ENCODE data around the gene GP2.
"Not testable (repeated sequence)": the region's sequence is repeated elsewhere in the genome, so short reads cannot be mapped to it uniquely, and the experiment has no call there.

The GP2 gene

DNA sequence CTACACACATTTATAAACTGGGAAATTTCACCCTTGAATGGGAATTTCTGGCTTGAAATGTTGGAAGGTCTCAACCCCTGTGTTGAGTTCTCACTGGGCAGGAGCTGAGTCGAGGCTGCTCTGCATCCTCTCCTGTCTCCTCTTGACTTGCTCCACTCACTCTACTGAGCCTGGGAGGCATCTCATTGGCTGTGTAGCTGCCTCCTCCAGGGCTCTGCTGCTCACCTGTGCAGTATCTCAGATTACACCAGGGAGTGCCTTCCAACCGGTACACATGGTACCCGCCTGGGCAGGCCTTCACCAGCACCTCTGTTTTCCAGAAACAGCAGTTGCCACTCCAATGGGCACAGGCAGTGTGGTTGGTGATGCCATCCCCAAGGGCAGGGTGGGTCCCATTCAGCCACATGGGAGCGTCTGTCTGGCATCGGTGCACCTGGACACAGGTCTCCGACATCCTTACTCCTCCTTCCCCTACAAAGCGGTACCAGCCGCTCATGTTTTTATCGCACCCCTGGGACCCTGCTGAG is 3.7 kb downstream of the GP2 start:
- no peak for DNase-seq

DNA sequence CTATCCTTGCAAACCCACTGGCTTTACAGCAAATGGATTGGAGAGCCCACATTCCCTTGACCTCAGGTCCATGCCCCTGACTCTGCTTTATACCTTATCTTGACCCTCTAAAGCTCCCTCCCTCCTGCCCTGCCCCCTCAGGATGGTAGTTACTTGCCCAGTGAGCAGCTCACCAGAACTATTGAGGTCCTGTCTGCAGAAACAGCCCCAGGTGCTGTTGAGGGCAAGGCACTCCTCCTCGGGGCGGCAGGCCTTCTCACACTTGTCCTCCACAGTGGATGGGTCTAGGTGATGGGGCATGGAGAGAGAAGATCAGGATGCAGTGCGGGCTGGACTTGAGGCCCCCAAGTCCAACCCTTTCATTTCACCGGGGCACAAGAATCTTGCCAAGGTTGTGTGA is 4.6 kb downstream of the GP2 start:
- DNase-seq, result no peak

DNA sequence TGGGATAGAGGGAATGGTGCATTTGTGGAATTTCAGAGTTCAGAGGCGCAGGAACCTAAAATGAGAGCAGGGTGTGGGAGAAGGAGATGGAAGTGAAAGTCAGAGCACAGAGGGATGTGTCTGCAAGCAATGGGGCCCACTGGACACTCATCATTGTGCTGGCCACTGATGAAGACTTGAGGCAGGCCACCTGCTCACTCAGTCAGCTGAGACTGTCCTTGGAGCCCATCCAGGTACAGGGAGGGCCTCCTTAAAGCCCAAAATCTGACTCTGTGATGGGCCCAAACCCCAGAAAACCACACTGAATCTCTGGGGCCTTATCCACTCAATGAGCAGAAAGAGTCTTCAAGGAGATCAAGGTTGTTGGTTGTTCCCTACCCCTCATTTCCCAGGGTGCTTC is 5.6 kb downstream of the GP2 start:
- DNase-seq, result no peak

DNA sequence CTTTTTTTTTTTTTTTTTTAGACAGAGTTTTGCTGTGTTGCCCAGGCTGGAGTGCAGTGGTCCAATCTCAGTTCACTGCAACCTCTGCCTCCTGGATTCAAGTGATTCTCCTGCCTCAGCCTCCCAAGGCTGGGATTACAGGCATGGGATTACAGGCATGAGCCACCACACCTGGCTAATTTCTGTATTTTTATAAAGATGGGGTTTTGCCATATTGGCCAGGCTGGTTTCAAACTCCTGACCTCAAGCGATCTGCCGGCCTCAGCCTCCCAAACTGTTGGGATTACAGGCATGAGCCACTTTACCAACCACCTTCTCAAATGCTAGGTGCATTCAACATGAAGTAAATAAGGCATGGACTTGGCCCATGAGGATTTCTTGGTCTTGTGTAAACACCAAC is 6.3 kb downstream of the GP2 start:
- not testable (repeated sequence) for DNase-seq

DNA sequence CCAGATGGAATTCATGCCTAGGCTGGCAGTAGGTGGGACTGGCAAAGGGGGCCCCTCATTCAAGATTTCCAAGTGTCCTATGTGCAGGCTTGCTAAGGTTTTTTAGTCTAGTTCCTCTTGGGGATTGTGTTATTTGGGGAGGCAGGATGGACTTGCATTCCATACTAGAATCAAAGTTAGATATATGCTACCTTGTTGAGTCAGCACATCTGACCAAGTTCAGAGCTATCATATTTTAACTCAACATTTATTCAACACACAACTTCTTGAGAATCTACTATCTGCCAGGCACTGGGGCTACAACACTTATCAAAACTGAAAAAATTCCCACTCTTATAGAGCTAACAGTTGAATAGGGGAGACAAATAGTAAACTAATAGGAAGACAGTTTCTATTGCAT is 6.7 kb downstream of the GP2 start:
- DNase-seq, result no peak

DNA sequence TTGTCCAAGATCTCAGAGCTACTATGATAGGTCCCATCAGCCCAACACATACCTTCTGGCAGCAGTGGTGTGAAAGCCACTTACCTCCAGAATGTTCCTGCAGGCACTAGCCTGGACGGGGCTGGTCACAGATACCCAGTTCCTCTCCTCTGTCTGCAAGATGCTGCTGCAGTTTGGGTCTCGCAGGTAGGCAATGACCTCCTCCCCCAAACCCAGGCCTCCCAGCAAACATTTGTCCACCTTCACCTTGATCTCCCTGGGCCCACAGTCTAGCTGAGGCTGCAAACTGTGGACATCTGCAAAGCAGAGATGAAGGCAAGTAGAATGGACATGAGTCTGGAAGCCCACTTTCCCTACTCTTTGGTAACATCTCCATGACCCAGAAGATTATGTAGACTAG is 7.1 kb downstream of the GP2 start:
- DNase-seq, result no peak

DNA sequence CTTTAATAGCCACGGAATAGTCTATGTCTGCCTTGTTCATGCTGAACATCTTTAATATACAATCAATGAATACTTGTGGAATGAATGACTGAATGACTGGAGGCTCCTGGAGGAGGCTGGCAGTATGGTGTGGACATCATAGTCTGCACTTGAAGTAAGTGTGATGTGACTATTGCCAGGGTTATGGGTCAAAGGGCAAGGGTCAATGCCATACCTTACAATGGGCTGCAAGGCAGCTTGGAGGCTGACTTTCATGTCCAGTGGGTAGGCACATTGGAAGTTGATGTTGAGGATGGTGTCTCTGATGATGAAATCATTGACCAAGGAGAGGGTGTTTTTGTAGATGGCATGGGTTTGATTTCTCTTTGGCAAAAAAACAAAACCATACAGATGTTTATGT is 7.9 kb downstream of the GP2 start:
- DNase-seq, result no peak

DNA sequence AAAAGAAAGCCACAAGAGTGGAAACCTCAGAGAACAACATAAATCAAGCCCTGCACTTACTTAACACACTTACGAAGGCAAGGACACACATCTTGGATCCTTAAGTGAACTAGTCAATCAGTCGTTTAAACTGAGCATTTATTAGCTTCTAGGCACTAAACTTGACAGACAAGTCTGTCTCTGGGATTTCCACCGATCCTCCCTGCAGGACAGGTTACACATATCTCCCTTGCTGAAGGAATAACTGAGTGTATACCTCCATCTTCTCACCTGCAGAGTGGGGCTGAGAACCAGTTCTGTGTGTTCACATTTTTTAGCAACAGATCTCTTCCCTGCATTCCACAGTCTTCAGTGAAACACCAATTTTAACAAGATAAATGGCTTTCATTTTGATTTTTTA is 8.9 kb downstream of the GP2 start:
- no peak for DNase-seq

DNA sequence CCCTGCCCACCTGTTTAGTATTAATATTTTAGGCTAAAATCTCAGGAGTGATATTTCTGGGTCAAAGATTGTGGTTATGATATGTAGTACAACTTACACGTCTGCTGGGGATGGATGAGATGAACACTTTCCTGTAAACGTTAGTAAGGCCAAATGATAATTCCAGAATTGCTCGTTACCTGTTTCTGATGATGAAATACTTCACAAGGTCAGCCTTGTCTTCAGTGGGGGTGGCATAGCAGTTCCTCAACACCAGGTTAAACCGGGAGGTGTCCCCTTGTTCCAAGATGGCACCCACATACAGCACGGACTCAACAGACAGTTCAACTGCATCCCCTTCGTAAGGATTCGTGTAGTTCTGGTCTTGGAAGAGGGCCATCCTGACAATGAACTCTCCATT is 9.3 kb downstream of the GP2 start:
- DNase-seq, result no peak

DNA sequence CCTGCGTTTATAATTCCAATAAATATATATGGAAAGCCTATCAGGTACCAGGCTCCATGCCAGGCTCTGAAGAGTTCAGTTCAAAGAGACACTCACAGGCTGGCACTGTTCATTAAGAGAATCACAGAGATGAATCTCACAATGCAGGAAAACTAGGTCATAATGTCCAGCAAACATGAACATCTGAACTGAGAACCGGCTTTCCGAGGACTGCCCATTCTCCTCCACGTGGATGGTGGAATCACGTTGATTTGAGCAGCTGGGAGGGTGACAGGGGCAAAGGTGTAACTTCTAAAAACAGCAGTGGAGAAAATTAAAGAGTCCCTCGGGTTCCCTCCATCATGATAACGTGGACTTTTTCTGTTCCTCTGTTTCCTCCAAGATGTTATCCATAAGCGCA is 10.2 kb downstream of the GP2 start:
- no peak for DNase-seq

DNA sequence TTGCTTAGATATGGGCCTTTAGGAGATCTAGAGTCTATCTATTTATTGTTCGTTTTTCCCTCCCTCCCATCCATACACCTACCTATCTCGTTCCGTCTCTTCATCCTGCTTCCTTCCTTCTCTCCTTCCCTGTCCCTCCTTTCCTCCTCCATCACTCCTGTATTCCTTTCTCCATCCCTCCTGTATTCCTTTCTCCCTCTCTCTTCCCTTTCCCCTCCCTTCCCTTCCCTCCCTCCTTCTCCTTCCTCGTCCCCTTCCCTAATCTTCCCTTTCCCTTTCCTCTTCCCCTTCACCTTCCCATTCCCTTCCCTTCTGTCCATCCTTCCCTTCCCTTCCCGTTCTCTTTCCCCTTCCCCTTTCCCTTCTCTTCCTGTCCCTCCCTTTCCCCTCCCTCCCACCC is 10.6 kb downstream of the GP2 start:
- DNase-seq, result no peak

DNA sequence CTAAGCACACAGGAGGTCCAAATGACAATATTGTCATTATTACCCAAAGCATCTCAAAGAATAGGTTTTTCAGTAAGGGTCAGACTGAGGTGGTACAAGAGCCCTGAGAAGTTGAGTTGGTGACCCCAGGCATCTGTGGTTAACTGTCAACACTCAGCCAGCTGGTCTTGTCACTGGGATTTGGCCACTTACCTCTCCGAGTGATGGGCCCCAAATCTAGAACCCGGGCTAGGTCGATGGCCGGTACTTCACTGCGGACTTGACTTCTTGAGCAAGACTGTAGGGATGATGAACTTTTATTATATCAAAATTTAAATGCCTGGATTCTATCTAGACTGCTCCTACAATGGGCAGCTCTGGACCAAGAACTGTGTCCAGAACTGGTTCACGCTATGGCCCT is 11.5 kb downstream of the GP2 start:
- DNase-seq, result no peak

DNA sequence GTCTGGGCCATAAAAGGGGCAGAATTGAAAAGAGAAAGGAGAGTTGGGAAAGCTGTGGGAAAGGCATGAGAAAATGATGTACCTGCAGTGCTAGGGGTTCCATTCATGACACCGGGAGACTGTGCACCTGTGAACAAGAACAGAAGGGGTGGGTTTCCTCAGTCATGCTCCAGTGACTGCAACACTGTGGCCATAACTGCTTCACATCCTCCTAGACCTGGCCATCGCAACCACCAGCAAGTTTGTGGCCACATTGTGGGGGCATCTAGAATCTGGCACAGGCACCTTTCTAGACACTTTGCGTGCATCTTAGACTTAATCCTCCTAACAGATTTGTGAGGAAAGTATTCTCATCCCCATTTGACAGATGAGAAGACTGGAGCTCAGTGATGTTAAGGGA is 12.7 kb downstream of the GP2 start:
- no peak for DNase-seq

DNA sequence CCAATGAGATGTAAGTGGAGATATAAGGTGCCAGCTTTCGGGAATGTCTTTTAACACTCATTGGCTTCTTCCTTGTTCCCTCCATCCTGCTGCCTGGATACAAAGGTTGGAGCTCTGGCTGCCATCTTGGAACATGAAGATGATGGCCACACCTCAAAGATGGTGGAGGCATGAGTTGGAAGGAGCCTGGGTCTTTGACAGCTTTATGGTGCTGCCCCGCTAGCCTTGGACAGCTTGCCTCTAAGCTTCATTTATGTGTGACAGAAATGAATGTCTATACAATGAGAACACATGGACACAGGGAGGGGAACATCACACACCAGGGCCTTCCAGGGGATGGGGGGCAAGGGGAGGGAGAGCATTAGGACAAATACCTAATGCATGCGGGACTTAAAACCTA is 13.6 kb downstream of the GP2 start:
- DNase-seq, result no peak

DNA sequence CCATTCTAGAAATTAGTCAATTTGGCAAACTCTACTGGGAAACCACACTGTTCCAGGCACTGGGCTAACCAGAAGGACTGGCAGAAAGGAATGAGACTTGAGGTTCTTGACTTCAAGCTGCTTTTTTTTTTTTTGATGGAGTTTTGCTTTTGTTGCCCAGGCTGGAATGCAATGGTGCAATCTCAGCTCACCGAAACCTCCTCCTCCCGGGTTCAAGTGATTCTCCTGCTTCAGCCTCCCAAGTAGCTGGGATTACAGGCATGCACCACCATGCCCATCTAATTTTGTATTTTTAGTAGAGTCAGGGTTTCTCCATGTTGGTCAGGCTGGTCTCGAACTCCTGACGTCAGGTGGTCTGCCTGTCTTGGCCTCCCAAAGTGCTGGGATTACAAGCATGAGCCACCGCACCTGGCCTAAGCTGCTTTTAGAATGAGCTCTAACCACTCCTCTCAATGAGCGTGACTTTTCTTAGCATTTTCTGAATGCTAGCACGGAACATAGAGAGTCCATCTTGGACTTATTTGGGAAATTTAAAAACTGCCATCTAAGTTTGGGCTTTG is 14.7 kb downstream of the GP2 start:
- DNase-seq, result not testable (repeated sequence)

DNA sequence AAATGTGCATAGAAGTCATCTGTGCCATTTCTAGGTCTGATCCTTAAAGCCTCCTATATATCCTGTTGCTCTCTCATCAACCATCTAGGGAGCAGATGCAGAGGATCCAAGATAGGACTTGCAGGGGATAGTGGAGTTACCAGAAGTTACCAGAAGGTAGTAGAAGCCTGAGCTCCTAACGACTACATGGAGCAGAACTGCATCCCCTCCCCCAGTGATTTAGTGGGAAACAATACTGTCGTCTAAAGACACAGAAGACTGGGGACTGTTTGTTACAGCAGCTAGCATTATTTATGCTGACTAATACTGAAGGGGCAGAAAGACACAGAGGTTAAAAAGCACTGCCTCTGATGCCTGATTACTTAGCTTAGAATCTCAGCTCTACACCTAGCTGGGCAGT is 15.8 kb downstream of the GP2 start:
- DNase-seq, result no peak

DNA sequence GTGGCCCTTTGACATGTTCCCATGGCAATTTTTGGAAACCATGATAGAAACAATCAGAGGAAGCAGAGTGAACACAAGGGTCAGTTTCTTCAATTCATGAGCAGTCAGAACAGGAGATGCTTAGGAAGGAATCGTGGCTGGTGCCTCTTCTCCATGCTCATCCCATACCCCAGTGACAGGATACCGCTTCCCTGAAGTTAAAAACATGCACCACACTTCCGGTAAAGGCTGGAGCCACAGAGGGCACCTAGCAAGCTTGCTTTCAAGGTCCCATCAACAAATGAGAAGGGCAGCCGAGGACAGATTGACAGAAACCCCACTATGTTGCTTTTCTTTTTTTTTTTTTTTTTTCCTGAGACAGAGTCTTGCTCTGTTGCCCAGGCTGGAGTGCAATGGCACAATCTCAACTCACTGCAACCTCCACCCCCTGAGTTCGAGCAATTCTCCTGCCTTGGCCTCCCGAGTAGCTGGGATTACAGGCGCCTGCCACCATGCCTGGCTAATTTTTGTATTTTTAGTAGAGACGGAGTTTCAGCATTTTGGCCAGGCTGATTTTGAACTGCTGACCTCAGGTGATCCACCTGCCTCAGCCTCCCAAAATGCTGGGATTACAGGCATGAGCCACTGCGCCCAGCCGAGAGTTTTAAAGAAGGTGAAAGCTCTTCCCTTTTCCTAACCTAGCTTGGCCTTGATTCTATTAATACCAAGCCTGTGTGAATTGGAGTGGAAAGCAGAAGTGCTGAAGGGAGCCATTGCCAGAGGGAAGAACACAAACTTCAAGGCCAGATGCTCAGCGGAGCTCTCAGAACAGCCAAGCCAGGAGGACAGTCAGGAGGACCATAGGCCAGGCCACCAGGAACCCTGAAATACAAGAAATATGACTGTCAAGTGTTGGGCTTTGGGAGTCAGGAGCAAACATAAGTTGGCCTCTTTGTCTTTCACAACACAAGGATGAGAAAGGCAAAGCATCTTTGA is 16.6 kb downstream of the GP2 start:
- no peak for DNase-seq

DNA sequence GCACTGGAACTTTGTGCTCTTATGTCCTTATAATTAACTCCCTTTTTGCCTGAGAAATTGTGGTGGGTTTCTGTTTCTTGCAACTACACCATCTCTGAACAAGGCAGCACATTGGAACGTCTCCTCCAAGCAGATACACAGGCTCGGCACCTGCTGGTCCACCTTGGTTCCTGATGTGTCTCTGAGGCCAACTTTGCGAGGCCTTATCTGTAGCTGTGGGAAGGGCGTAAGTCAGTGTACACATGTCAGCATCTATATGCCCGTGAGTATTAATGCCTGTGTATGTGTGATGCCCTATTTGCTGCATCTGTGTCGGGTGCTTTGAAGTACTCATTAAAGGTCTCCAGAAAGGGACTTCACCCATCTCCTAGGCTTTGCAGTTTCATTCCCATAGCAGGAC is 17.5 kb downstream of the GP2 start:
- DNase-seq, result no peak

DNA sequence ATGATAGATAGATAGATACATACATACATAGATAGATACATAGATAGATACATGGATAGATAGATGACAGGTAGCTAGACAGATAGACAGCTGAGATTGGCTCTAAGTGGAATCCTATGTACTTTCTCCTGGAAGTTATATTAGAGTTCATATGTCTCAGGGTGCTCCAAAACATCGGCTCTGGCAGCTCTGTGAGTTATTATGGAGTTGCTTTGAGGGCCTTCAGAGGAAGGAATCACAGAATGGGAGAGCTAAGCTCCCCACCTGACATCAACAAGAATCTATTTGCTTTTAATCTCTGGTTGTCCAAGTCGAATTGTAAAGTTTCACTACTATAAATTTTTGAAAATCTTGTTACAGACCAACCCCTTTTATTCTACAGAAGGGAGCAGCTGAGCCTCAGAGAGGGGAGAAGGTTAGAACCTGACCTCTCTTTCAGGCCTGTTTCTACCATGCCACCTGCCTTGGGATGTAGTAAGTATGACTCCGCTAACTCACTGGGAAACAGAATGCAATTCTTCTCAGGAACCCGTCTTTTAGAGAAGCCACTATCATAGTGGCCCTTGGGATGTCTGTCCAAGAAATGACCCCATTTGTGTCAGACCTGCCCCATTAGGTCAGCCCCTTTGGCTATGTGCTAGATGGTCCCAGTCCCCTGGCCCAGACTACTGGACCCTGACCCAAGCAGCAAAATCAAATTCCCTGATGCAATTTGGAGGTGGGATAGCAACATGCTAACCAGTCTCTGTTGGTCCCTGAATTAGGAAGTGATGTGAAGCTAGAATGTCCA is 18.3 kb downstream of the GP2 start:
- no peak for DNase-seq

DNA sequence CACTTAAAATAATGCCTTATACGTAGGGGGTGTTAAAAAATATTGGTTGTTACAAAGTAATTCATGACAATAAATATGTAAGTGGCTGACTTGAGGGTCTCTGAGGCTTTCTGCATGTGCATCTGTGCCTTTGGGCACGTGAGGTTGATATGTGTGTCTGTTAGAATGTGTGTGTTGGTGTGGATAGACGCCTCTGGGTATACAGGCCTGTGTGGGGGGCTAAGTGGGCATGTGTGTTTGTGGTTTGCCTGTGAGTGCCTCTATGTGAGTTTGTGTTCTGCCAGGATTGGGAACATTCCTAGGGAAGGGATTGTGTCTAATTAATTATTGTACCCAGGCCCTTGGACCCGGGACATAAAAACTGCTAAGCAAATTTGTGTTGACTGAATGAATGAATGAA is 19.0 kb downstream of the GP2 start:
- DNase-seq, result no peak

DNA sequence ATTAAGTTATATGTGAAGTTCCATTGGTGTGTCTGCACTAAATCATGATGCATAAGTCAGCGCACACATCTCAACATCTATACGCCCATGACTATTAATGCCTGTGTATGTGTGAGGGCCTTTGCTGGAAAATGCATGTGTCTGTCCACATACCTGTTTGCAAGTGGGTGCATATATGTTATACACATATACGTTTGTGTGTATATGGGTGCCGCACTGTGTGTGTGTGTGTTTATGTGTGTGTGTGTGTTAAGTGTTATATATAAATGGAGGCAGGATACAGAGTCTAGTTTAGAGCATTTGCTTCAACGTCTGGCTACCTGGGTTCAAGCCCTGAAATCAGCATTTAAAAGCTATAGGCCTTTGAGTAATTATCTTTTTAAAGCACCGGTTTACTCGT is 19.5 kb downstream of the GP2 start:
- no peak for DNase-seq

DNA sequence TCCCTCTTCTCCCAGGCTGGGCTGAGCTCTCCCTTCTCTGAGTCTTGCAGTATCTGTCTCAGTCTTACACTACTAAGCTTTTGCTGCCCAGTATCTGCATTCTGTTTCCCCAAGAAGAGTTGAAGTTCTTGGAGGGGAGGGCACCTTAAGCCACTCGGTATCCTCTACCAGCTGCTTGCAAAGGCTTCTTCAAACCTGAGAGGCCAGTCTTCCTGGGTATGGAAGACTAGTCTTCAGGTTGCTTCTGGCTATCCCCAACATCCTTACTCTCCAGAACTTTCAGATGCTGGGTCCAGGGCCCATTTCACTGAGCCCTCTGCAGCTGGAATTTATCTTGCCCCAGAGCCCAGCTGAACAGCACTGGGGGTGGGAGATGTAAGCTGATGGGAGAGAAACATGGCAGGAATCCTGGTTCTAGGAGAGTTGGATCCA is 20.1 kb downstream of the GP2 start:
- no peak for DNase-seq

DNA sequence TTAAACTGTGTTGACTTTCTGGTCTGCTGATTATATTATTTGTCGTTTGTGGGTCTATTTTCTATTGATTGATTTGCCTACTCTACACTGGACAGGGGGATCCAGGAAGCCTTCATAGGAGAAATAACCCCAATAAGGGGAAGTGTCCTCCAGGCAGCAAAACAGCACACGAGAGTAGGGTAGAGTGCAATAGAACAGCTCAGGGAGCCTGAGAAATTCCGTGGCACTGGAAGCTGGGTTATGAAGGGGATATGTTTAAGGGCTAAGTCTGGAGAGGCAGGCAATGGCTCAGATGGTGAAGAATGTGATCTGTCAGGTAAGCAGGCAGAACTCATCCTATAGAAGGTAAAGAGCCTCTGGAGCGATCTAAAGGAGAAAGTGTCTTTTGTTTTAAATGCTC is 20.9 kb downstream of the GP2 start:
- no peak for DNase-seq

DNA sequence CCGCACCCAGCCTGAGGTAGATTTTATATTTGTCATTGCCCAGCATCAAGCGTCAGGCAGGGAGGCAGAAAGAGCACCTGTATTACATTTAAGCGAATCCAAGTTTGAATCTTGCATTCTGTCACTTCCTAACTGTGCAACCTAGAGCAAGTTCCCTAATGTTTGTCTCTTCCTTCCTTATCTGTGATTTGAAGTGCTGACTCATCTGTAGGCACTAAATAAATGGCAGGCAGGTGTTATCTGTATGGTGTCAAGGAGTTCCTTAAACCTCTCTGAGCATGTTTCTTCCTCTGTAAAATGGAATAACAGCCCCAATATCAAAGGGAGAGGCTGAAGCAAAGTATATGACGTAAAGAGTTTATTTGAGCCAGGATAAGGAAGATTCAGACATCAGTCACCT is 24.3 kb downstream of the GP2 start:
- no peak for DNase-seq
